HEK293 (cell line): ENCODE measurements around the gene HYPK.
A peak's percentile ranks its signal among the peaks of the same experiment; 100 is the strongest.

Experiments used
- CTCF ChIA-PET: fragments of 350-600 bp; formaldehyde crosslinking; extraction: SDS; loops from one replicate; lab custom pipeline; 2021; ENCODE audit warnings: antibody characterized with exemption; lab: Yijun Ruan, JAX
- POLR2A ChIA-PET: fragments of 300-600 bp; formaldehyde crosslinking; extraction: SDS; loops from one replicate; lab custom pipeline; 2020; ENCODE audit warnings: antibody characterized with exemption, inconsistent platforms; lab: Yijun Ruan, JAX
- H3K27ac ChIP-seq: fragments of 200-500 bp; sonication (Bioruptor generic); 2 replicates; pipeline ENCODE4 v1.5.1; 2014; ENCODE audit warnings: low read depth, low read length, control low read depth, inconsistent platforms; ENCODE audit errors: extremely low read depth
- H3K36me3 ChIP-seq, 2 experiments: fragments of 200-500 bp in 1 of 2; sonication (Bioruptor generic) in 1 of 2; 1 replicate in 1 of 2; 2 replicates in 1 of 2; pipeline ENCODE4 v1.5.1; 2014 to 2017; ENCODE audit warnings: inconsistent platforms in 2 of 2, low read length in 2 of 2; ENCODE audit not compliant: control insufficient read depth in 2 of 2, insufficient read depth in 1 of 2
- H3K4me1 ChIP-seq: fragments of 200-500 bp; sonication (Bioruptor generic); 2 replicates; pipeline ENCODE4 v1.5.1; 2014; ENCODE audit warnings: mild to moderate bottlenecking, low read length, inconsistent platforms; ENCODE audit not compliant: control insufficient read depth, insufficient read depth
- H3K4me3 ChIP-seq: 2 replicates; pipeline ENCODE4 v1.5.1; 2011; ENCODE audit warnings: low read depth, mild to moderate bottlenecking, control low read depth, low read length, moderate library complexity
- H3K9me3 ChIP-seq: fragments of 200-500 bp; sonication (Bioruptor generic); 2 replicates; pipeline ENCODE4 v1.5.1; 2014; ENCODE audit warnings: low read depth, low read length, inconsistent platforms; ENCODE audit not compliant: control insufficient read depth, insufficient read depth
- OSR2 ChIP-seq: fragments of 450-650 bp; formaldehyde crosslinking; IDR thresholded peaks from 2 replicates; pipeline ENCODE4 v1.5.1; 2016; ENCODE audit warnings: missing biosample characterization, missing genetic modification characterization
- PRDM4 ChIP-seq: fragments of 450-650 bp; formaldehyde crosslinking; IDR thresholded peaks from 2 replicates; pipeline ENCODE4 v1.5.1; 2017; ENCODE audit warnings: missing biosample characterization, missing genetic modification characterization
- PRDM6 ChIP-seq: fragments of 450-650 bp; formaldehyde crosslinking; IDR thresholded peaks from 2 replicates; pipeline ENCODE4 v1.5.1; 2017; ENCODE audit warnings: missing biosample characterization, missing genetic modification characterization
- SP2 ChIP-seq: fragments of 450-650 bp; formaldehyde crosslinking; IDR thresholded peaks from 2 replicates; pipeline ENCODE4 v1.5.1; 2016; ENCODE audit warnings: missing biosample characterization, missing genetic modification characterization
- SP7 ChIP-seq: fragments of 450-650 bp; formaldehyde crosslinking; IDR thresholded peaks from 2 replicates; pipeline ENCODE4 v1.5.1; 2016; ENCODE audit warnings: missing biosample characterization, missing genetic modification characterization
- YY1 ChIP-seq: fragments of 450-650 bp; formaldehyde crosslinking; IDR thresholded peaks from 2 replicates; pipeline ENCODE4 v1.5.1; 2018; ENCODE audit warnings: missing biosample characterization, missing genetic modification characterization
- ZBTB1 ChIP-seq: fragments of 450-650 bp; formaldehyde crosslinking; IDR thresholded peaks from 2 replicates; pipeline ENCODE4 v1.5.1; 2016; ENCODE audit warnings: missing biosample characterization, missing genetic modification characterization
- ZBTB17 ChIP-seq: fragments of 450-650 bp; formaldehyde crosslinking; IDR thresholded peaks from 2 replicates; pipeline ENCODE4 v1.5.1; 2016; ENCODE audit warnings: missing biosample characterization, missing genetic modification characterization
- ZEB2 ChIP-seq: fragments of 450-650 bp; formaldehyde crosslinking; IDR thresholded peaks from 2 replicates; pipeline ENCODE4 v1.5.1; 2016; ENCODE audit warnings: missing biosample characterization, missing genetic modification characterization
- ZNF211 ChIP-seq: fragments of 450-650 bp; formaldehyde crosslinking; IDR thresholded peaks from 2 replicates; pipeline ENCODE4 v1.5.1; 2016; ENCODE audit warnings: low read depth, missing biosample characterization, missing genetic modification characterization
- ZNF223 ChIP-seq: fragments of 450-650 bp; formaldehyde crosslinking; IDR thresholded peaks from 2 replicates; pipeline ENCODE4 v1.5.1; 2016; ENCODE audit warnings: missing biosample characterization, missing genetic modification characterization
- ZNF23 ChIP-seq: fragments of 450-650 bp; formaldehyde crosslinking; IDR thresholded peaks from 2 replicates; pipeline ENCODE4 v1.5.1; 2016; ENCODE audit warnings: missing biosample characterization, missing genetic modification characterization, borderline replicate concordance
- ZNF280D ChIP-seq: fragments of 450-650 bp; formaldehyde crosslinking; IDR thresholded peaks from 2 replicates; pipeline ENCODE4 v1.5.1; 2016; ENCODE audit warnings: missing biosample characterization, missing genetic modification characterization
- ZNF354C ChIP-seq: fragments of 450-650 bp; formaldehyde crosslinking; IDR thresholded peaks from 2 replicates; pipeline ENCODE4 v1.5.1; 2016; ENCODE audit warnings: missing biosample characterization, missing genetic modification characterization, low read depth, borderline replicate concordance
- ZNF391 ChIP-seq: fragments of 450-650 bp; formaldehyde crosslinking; IDR thresholded peaks from 2 replicates; pipeline ENCODE4 v1.5.1; 2016; ENCODE audit warnings: low read depth, missing biosample characterization, missing genetic modification characterization, borderline replicate concordance
- ZNF423 ChIP-seq: fragments of 450-650 bp; formaldehyde crosslinking; IDR thresholded peaks from 2 replicates; pipeline ENCODE4 v1.5.1; 2016; ENCODE audit warnings: missing biosample characterization, missing genetic modification characterization
- ZNF549 ChIP-seq: fragments of 450-650 bp; IDR thresholded peaks from 2 replicates; pipeline ENCODE4 v1.5.1; 2018; ENCODE audit warnings: missing biosample characterization, missing genetic modification characterization, mild to moderate bottlenecking, inconsistent platforms, moderate library complexity
- ZNF610 ChIP-seq: fragments of 450-650 bp; formaldehyde crosslinking; IDR thresholded peaks from 2 replicates; pipeline ENCODE4 v1.5.1; 2016; ENCODE audit warnings: missing biosample characterization, missing genetic modification characterization, borderline replicate concordance
- ZNF639 ChIP-seq: fragments of 450-650 bp; formaldehyde crosslinking; IDR thresholded peaks from 2 replicates; pipeline ENCODE4 v1.5.1; 2016; ENCODE audit warnings: missing biosample characterization, missing genetic modification characterization
- ZNF747 ChIP-seq: fragments of 450-650 bp; formaldehyde crosslinking; IDR thresholded peaks from 2 replicates; pipeline ENCODE4 v1.5.1; 2016; ENCODE audit warnings: missing biosample characterization, missing genetic modification characterization
- ZNF76 ChIP-seq: fragments of 450-650 bp; formaldehyde crosslinking; IDR thresholded peaks from 2 replicates; pipeline ENCODE4; 2016; ENCODE audit warnings: low read depth, missing biosample characterization, missing genetic modification characterization, borderline replicate concordance
- ZNF768 ChIP-seq: fragments of 450-650 bp; formaldehyde crosslinking; IDR thresholded peaks from 2 replicates; pipeline ENCODE4 v1.5.1; 2018; ENCODE audit warnings: missing biosample characterization, mild to moderate bottlenecking, missing genetic modification characterization
- ZSCAN16 ChIP-seq: fragments of 450-650 bp; formaldehyde crosslinking; IDR thresholded peaks from 2 replicates; pipeline ENCODE4 v1.5.1; 2016; ENCODE audit warnings: missing biosample characterization, missing genetic modification characterization
- ZSCAN23 ChIP-seq: fragments of 450-650 bp; formaldehyde crosslinking; IDR thresholded peaks from 2 replicates; pipeline ENCODE4 v1.5.1; 2016; ENCODE audit warnings: missing biosample characterization, missing genetic modification characterization
- TF ChIP-seq, protein P1 (sequence below): fragments of 450-650 bp; formaldehyde crosslinking; IDR thresholded peaks from 2 replicates; pipeline ENCODE4 v1.5.1; 2016; ENCODE audit warnings: missing biosample characterization, missing genetic modification characterization

The HYPK gene

DNA sequence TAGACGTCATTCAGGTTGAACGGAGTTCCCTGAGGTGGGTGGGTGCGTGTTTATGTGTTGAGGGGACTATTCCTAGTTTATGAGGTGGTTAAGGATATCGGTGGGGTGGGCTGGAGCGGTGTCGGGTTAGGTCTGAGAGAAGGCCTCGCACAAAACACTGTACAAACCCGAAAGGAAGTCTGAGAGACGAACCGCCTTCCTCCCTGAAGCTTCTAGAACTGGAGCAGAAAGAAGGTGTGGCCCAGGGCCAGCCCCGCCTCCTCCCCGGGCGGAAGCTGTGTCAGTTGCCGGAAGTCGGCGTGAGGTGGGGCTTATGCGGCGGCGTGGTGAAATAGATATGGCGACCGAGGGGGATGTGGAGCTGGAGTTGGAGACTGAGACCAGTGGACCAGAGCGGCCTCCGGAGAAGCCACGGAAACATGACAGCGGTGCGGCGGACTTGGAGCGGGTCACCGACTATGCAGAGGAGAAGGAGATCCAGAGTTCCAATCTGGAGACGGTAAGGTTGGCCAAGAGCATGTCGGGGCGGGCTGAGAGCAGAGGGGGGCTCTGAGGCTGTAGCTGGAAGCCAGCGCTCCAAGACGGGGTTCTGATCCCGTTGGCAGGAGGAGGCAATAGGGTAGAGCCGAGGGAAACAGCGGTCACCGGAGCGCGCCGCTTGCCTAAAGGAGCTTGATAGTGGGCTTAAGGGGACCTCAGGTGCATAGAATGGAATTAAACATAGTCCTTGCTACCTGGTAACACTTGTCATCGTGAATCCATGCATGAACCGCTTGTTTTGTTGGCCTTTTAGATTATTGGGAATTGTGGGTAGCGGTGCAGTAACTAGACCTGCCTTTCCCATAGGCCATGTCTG lies at the start of gene HYPK:
TSS of gene HYPK (plus strand) at position 314 of the 856 bp plus-strand sequence. CDS start at position 338, 24 bp downstream.
- POLR2A ChIA-PET: interaction anchor here (0.9 to 2.1 kb wide), 4 partner anchors 9 to 24 kb away, joined by 4 to 12 read pairs (median 7); partner anchors contain the start of genes ELL3 and MFAP1
- Histone ChIP-seq H3K36me3 (peaks cover 5 to 70% of the 10 kb centered on the region in 2 experiments), H3K27ac (peak within 1 kb of the TSS; percentile 65), H3K4me3 (peak within 1 kb of the TSS; percentile 88), H3K9me3 (no peaks in the 10 kb centered on the region), H3K4me1 (0 out of 2 replicates have a peak, but pooled peaks cover 3% of the 10 kb centered on the region)
- CTCF ChIA-PET: no interaction called here
- TF ChIP-seq ZNF391 (tag by site-specific recombination): no peak
- peak; percentile 53; the same call in 1 of the 2 replicates for TF ChIP-seq ZNF639 (tag by site-specific recombination)
- TF ChIP-seq, protein P1, sequence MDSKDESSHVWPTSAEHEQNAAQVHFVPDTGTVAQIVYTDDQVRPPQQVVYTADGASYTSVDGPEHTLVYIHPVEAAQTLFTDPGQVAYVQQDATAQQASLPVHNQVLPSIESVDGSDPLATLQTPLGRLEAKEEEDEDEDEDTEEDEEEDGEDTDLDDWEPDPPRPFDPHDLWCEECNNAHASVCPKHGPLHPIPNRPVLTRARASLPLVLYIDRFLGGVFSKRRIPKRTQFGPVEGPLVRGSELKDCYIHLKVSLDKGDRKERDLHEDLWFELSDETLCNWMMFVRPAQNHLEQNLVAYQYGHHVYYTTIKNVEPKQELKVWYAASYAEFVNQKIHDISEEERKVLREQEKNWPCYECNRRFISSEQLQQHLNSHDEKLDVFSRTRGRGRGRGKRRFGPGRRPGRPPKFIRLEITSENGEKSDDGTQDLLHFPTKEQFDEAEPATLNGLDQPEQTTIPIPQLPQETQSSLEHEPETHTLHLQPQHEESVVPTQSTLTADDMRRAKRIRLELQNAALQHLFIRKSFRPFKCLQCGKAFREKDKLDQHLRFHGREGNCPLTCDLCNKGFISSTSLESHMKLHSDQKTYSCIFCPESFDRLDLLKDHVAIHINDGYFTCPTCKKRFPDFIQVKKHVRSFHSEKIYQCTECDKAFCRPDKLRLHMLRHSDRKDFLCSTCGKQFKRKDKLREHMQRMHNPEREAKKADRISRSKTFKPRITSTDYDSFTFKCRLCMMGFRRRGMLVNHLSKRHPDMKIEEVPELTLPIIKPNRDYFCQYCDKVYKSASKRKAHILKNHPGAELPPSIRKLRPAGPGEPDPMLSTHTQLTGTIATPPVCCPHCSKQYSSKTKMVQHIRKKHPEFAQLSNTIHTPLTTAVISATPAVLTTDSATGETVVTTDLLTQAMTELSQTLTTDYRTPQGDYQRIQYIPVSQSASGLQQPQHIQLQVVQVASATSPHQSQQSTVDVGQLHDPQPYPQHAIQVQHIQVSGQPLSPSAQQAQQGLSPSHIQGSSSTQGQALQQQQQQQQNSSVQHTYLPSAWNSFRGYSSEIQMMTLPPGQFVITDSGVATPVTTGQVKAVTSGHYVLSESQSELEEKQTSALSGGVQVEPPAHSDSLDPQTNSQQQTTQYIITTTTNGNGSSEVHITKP (tag by site-specific recombination): no peak
- peak; percentile 62 for TF ChIP-seq ZBTB17 (tag by site-specific recombination)
- no peak for TF ChIP-seq ZNF223 (tag by site-specific recombination)
- no peak for TF ChIP-seq ZNF768 (tag by site-specific recombination)
- TF ChIP-seq PRDM6 (tag by site-specific recombination): no peak
- TF ChIP-seq SP2 (tag by site-specific recombination): peak; percentile 84
- no peak for TF ChIP-seq ZNF280D (tag by site-specific recombination)
- no peak for TF ChIP-seq PRDM4 (tag by site-specific recombination)
- no peak for TF ChIP-seq ZNF354C (tag by site-specific recombination)
- peak; percentile 90 for TF ChIP-seq ZNF76 (tag by site-specific recombination)
- TF ChIP-seq SP7 (tag by site-specific recombination): peak; percentile 73; the same call in 1 of the 2 replicates
- TF ChIP-seq ZBTB1: no peak
- no peak for TF ChIP-seq ZSCAN23 (tag by site-specific recombination)
- no peak for TF ChIP-seq ZNF610 (tag by site-specific recombination)
- 0 out of 2 replicates have a peak, but pooled peaks have one; percentile 51 for TF ChIP-seq ZEB2 (tag by site-specific recombination)
- no peak for TF ChIP-seq ZNF747
- no peak for TF ChIP-seq ZNF549 (tag by site-specific recombination)
- no peak for TF ChIP-seq ZSCAN16 (tag by site-specific recombination)
- TF ChIP-seq ZNF23 (tag by site-specific recombination): no peak
- no peak for TF ChIP-seq ZNF211 (tag by site-specific recombination)
- TF ChIP-seq YY1: peak; percentile 66; the same call in 1 of the 2 replicates
- no peak for TF ChIP-seq ZNF423 (tag by site-specific recombination)
- no peak for TF ChIP-seq OSR2 (tag by site-specific recombination)
